ENCODE measurements around the gene ENAH. TPM values are rescaled to one million over a fixed set of nuclear protein-coding genes. Genes with fewer than 3 reads are reported as not detected.

Gene ENAH
- polyA plus RNA-seq, 1 donor (not counting 4 experiments of a cell fraction or from before 2014, with no cell fraction given): 61.0 TPM

DNA sequence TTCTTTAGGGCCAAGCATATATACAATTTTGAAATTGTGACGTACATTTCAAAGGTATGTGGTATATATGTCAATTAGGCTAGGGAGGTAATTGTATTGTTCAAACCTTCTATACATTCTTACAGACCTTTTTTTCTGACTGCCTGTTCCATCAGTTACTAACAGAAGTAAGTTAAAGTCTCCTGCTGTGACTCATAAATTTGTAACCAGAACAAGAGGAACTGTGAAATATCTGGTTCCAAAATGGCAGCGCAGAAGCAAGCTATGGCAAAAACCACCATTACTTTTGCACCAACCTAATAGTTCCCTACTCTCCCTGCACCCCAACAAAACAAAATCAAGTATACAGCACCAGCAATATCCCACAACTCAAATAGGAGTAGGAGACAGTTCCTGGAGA, 93.6 kb downstream of the ENAH start:
- TF ChIP-seq, protein P1, sequence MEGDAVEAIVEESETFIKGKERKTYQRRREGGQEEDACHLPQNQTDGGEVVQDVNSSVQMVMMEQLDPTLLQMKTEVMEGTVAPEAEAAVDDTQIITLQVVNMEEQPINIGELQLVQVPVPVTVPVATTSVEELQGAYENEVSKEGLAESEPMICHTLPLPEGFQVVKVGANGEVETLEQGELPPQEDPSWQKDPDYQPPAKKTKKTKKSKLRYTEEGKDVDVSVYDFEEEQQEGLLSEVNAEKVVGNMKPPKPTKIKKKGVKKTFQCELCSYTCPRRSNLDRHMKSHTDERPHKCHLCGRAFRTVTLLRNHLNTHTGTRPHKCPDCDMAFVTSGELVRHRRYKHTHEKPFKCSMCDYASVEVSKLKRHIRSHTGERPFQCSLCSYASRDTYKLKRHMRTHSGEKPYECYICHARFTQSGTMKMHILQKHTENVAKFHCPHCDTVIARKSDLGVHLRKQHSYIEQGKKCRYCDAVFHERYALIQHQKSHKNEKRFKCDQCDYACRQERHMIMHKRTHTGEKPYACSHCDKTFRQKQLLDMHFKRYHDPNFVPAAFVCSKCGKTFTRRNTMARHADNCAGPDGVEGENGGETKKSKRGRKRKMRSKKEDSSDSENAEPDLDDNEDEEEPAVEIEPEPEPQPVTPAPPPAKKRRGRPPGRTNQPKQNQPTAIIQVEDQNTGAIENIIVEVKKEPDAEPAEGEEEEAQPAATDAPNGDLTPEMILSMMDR (optimal IDR thresholded peaks at IDR 0.05 in 1 of 3, IDR thresholded peaks at IDR 0.05 in 1 of 3, conservative IDR thresholded peaks at IDR 0.05 in 1 of 3; ENCODE audit: extremely low read depth in 1 of 3, insufficient read depth in 2 of 3, low read length in 3 of 3): no peak
- TF ChIP-seq EZH2 (IDR thresholded peaks at IDR 0.05; ENCODE audit: low read length): no peak
- Histone ChIP-seq H3K9me3 (ENCODE audit: control insufficient read depth, low read depth, low read length) (no peaks in the 10 kb centered on the region), H3K9me1 (ENCODE audit: control insufficient read depth, extremely low read depth, insufficient read depth, low read length) (peaks cover 2% of the 10 kb centered on the region), H3K9ac (ENCODE audit: control insufficient read depth, extremely low read depth, insufficient read depth, low read length) (no peak overlapping the region), H4K20me1 (ENCODE audit: control insufficient read depth, extremely low read depth, insufficient read depth, low read length) (no peaks in the 10 kb centered on the region), H3K4me2 (ENCODE audit: control insufficient read depth, extremely low read depth, insufficient read depth, low read depth, low read length) (no peak overlapping the region), H3K4me1 (ENCODE audit: control insufficient read depth, extremely low read depth, insufficient read depth, low read length) (no peaks in the 10 kb centered on the region), H3K4me3 (ENCODE audit: control insufficient read depth in 2 of 3, extremely low read depth in 1 of 3, insufficient read depth in 2 of 3, low read depth in 1 of 3, low read length in 3 of 3) (no peak overlapping the region), H3K79me2 (ENCODE audit: control insufficient read depth, insufficient read depth, low read length) (no peaks in the 10 kb centered on the region), H3K27ac (ENCODE audit: control insufficient read depth, insufficient read depth, low read length) (no peak overlapping the region), H3K27me3 (ENCODE audit: control insufficient read depth, extremely low read depth, insufficient read depth, low read length) (no peaks in the 10 kb centered on the region), H3K36me3 (ENCODE audit: control insufficient read depth in 2 of 2, extremely low read depth in 1 of 2, insufficient read depth in 2 of 2, low read length in 2 of 2) (peaks cover 7 to 8% of the 10 kb centered on the region in 2 experiments), H2AFZ (ENCODE audit: control insufficient read depth, low read length) (no peak overlapping the region)
- dilution Hi-C loops (cut with MboI; ENCODE audit: extremely low pct_ligation_motif_present, low sequenced_read_pairs): no loop called here
- FAIRE-seq (no peak), DNase-seq (ENCODE audit: low read depth, low spot score) (no peak)

DNA sequence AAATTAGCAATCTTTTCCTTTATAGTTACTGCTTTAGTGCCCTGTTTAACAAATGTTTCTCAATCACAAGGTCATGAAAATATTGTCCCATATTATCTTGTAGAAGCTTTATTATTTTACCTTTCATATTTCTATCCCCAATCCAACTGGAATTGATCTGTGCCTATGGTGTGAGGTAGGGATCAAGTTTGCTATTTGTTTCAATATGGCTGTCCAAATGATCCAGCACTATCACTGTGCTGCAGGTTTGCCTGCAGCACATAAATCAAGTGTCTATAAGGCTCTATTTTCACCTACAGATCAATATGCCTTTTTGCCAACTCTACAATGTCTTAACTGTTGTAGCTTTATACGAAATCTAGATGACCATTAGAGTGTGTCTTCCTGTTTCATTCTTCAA, 96.2 kb downstream of the ENAH start:
- H2AFZ ChIP-seq (ENCODE audit: control insufficient read depth, low read length): no peak overlapping the region
- no peaks in the 10 kb centered on the region for H3K27me3 ChIP-seq (ENCODE audit: control insufficient read depth, extremely low read depth, insufficient read depth, low read length)
- peaks cover 2% of the 10 kb centered on the region for H3K9me1 ChIP-seq (ENCODE audit: control insufficient read depth, extremely low read depth, insufficient read depth, low read length)
- no peaks in the 10 kb centered on the region for H3K9me3 ChIP-seq (ENCODE audit: control insufficient read depth, low read depth, low read length)
- no peak overlapping the region for H3K4me2 ChIP-seq (ENCODE audit: control insufficient read depth, extremely low read depth, insufficient read depth, low read depth, low read length)
- no peaks in the 10 kb centered on the region for H3K79me2 ChIP-seq (ENCODE audit: control insufficient read depth, insufficient read depth, low read length)
- no peak overlapping the region for H3K9ac ChIP-seq (ENCODE audit: control insufficient read depth, extremely low read depth, insufficient read depth, low read length)
- FAIRE-seq: no peak
- dilution Hi-C loops (cut with MboI; ENCODE audit: extremely low pct_ligation_motif_present, low sequenced_read_pairs): no loop called here
- H3K27ac ChIP-seq (ENCODE audit: control insufficient read depth, insufficient read depth, low read length): no peak overlapping the region
- H3K4me3 ChIP-seq (ENCODE audit: control insufficient read depth in 2 of 3, extremely low read depth in 1 of 3, insufficient read depth in 2 of 3, low read depth in 1 of 3, low read length in 3 of 3): no peak overlapping the region
- no peaks in the 10 kb centered on the region for H4K20me1 ChIP-seq (ENCODE audit: control insufficient read depth, extremely low read depth, insufficient read depth, low read length)
- DNase-seq (ENCODE audit: low read depth, low spot score): no peak
- H3K4me1 ChIP-seq (ENCODE audit: control insufficient read depth, extremely low read depth, insufficient read depth, low read length): no peaks in the 10 kb centered on the region
- TF ChIP-seq, protein P1 (optimal IDR thresholded peaks at IDR 0.05 in 1 of 3, IDR thresholded peaks at IDR 0.05 in 1 of 3, conservative IDR thresholded peaks at IDR 0.05 in 1 of 3; ENCODE audit: extremely low read depth in 1 of 3, insufficient read depth in 2 of 3, low read length in 3 of 3): no peak
- no peak for TF ChIP-seq EZH2 (IDR thresholded peaks at IDR 0.05; ENCODE audit: low read length)
- H3K36me3 ChIP-seq (ENCODE audit: control insufficient read depth in 2 of 2, extremely low read depth in 1 of 2, insufficient read depth in 2 of 2, low read length in 2 of 2): peaks cover 4 to 5% of the 10 kb centered on the region in 2 experiments
